Measurements from ENCODE around the gene PSMD14. TPM values are rescaled to one million over a fixed set of nuclear protein-coding genes. Genes with fewer than 3 reads are reported as not detected.

Gene PSMD14
- total RNA-seq, 2 experiments from 2014 or later: 68.3 to 86.1 TPM

- Mint-ChIP-seq H3K4me1 (no peaks in the 10 kb centered on the region), H3K4me3 (no peak overlapping the region), H3K9me3 (ENCODE audit: low read depth) (no peaks in the 10 kb centered on the region), H3K36me3 (no peaks in the 10 kb centered on the region), H3K27me3 (peaks cover 87% of the 10 kb centered on the region), H3K27ac (peak overlapping the region; percentile 53)
- CTCF ChIA-PET: no interaction called here
- ATAC-seq: no peak
- no peak for DNase-seq
Measured at GRCh38 chr2:161434118-161434517, 125.9 kb downstream of the PSMD14 start.

GRCh38 chr2:161436411-161436810 is 128.2 kb downstream of the PSMD14 start:
- H3K27ac Mint-ChIP-seq: no peak overlapping the region
- no peaks in the 10 kb centered on the region for H3K4me1 Mint-ChIP-seq
- H3K9me3 Mint-ChIP-seq (ENCODE audit: low read depth): no peaks in the 10 kb centered on the region
- DNase-seq: no peak
- CTCF ChIA-PET: no interaction called here
- no peak for ATAC-seq
- peaks cover 80% of the 10 kb centered on the region for H3K27me3 Mint-ChIP-seq
- no peaks in the 10 kb centered on the region for H3K36me3 Mint-ChIP-seq
- no peak overlapping the region for H3K4me3 Mint-ChIP-seq

- CTCF ChIA-PET: no interaction called here
Measured at GRCh38 chr2:161438598-161438997, 130.4 kb downstream of the PSMD14 start.

GRCh38 chr2:161445097-161445496 is 136.9 kb downstream of the PSMD14 start:
- Mint-ChIP-seq H3K4me1 (no peaks in the 10 kb centered on the region), H3K9me3 (ENCODE audit: low read depth) (no peaks in the 10 kb centered on the region), H3K36me3 (no peaks in the 10 kb centered on the region), H3K27me3 (peaks cover 28% of the 10 kb centered on the region), H3K27ac (no peak overlapping the region), H3K4me3 (no peak overlapping the region)
- ATAC-seq: no peak
- no peak for DNase-seq
- CTCF ChIA-PET: no interaction called here

More at GRCh38 chr2:161438598-161438997, 130.4 kb downstream of the PSMD14 start:
- H3K4me1 Mint-ChIP-seq: no peaks in the 10 kb centered on the region
- H3K9me3 Mint-ChIP-seq (ENCODE audit: low read depth): no peaks in the 10 kb centered on the region
- no peak overlapping the region for H3K4me3 Mint-ChIP-seq
- ATAC-seq: no peak
- H3K27me3 Mint-ChIP-seq: peaks cover 69% of the 10 kb centered on the region
- no peak for DNase-seq
- H3K36me3 Mint-ChIP-seq: no peaks in the 10 kb centered on the region
- H3K27ac Mint-ChIP-seq: no peak overlapping the region

GRCh38 chr2:161448431-161448830 is 140.2 kb downstream of the PSMD14 start:
- CTCF ChIA-PET: no interaction called here
- Mint-ChIP-seq H3K36me3 (no peaks in the 10 kb centered on the region), H3K27me3 (peaks cover 14% of the 10 kb centered on the region), H3K4me3 (no peak overlapping the region), H3K9me3 (ENCODE audit: low read depth) (no peaks in the 10 kb centered on the region), H3K4me1 (no peaks in the 10 kb centered on the region), H3K27ac (no peak overlapping the region)
- DNase-seq: no peak
- no peak for ATAC-seq

Other genes with a start within 250 kb of the PSMD14 start
- gene TANK, start 148.0 kb upstream of the PSMD14 start, total RNA-seq: 100 to 1,000 TPM; 133 to 147 TPM
- gene TBR1, start 107.9 kb downstream of the PSMD14 start, total RNA-seq: under 1 TPM in 1 of 2 experiments, not detected in 1; 0.05 TPM

Data from activated CD8-positive, alpha-beta memory T cell treated with anti-CD3 and anti-CD28 coated beads, Interleukin-2, amount 10 ng/mL, durations not matched to agents 7 days and 5 days (primary cell).